PC-9 (cell line): ENCODE results near the gene IGFBP4. TPM values are rescaled to one million over a fixed set of nuclear protein-coding genes. Genes with fewer than 3 reads are reported as not detected.

Experiments used
- BruUV-seq: library from RNA; stranded (reverse); fragments of 400-500 nt; replicated peaks from 2 replicates; lab custom pipeline; 2021; lab: Mats Ljungman, UMichigan
- CTCF ChIA-PET: fragments of 300-600 bp; sonication (Branson Sonifier 250); formaldehyde crosslinking; loops from one replicate; lab custom pipeline; 2022; ENCODE audit warnings: antibody characterized with exemption; lab: Charles Lee
- POLR2A ChIA-PET: fragments of 300-600 bp; sonication (Branson Sonifier 250); formaldehyde crosslinking; loops from one replicate; lab custom pipeline; 2022; ENCODE audit warnings: antibody characterized with exemption; ENCODE audit not compliant: unreplicated experiment; lab: Charles Lee
- DNase-seq, 2 experiments: peaks; one replicate each; pipeline versions ENCODE4 v3.0.0 to v3.0.0-alpha.2; 2015 to 2022; ENCODE audit warnings: mixed read lengths in 1 of 2
- H2AFZ ChIP-seq: fragments of 200-600 bp; sonication (generic); 2 replicates; pipeline ENCODE4 v1.8.1; 2017; ENCODE audit warnings: antibody characterized with exemption
- H3F3A ChIP-seq: fragments of 200-600 bp; sonication (generic); 2 replicates; pipeline ENCODE4 v1.8.1; 2017; ENCODE audit warnings: antibody characterized with exemption, mild to moderate bottlenecking, low read depth; ENCODE audit not compliant: insufficient read depth
- H3K27ac ChIP-seq: fragments of 200-600 bp; sonication (generic); 2 replicates; pipeline ENCODE4 v1.6.1; 2016; ENCODE audit warnings: mixed run types
- H3K27me3 ChIP-seq: fragments of 200-600 bp; sonication (generic); 2 replicates; pipeline ENCODE4 v1.6.1; 2016; ENCODE audit warnings: low read depth, mixed run types; ENCODE audit not compliant: insufficient read depth
- H3K36me3 ChIP-seq: fragments of 200-600 bp; sonication (generic); 2 replicates; pipeline ENCODE4 v1.6.1; 2016; ENCODE audit warnings: low read depth, mixed run types
- H3K4me1 ChIP-seq: fragments of 200-600 bp; sonication (generic); replicated peaks from 2 replicates; pipeline ENCODE4 v1.6.1; 2016; ENCODE audit warnings: mixed run types; ENCODE audit not compliant: insufficient read depth
- H3K4me2 ChIP-seq: fragments of 200-600 bp; sonication (generic); 2 replicates; pipeline ENCODE4 v1.6.1; 2017; ENCODE audit warnings: mixed run types
- H3K4me3 ChIP-seq: fragments of 200-600 bp; sonication (generic); 2 replicates; pipeline ENCODE4 v1.6.1; 2016; ENCODE audit warnings: mixed run types
- H3K79me2 ChIP-seq: fragments of 200-600 bp; sonication (generic); 2 replicates; pipeline ENCODE4 v1.6.1; 2017; ENCODE audit warnings: low read depth, mixed run types
- H3K9me2 ChIP-seq: fragments of 200-600 bp; sonication (generic); 2 replicates; pipeline ENCODE4 v1.8.1; 2017; ENCODE audit warnings: mild to moderate bottlenecking; ENCODE audit not compliant: insufficient read depth
- H3K9me3 ChIP-seq: fragments of 200-600 bp; sonication (generic); 2 replicates; pipeline ENCODE4 v1.8.1; 2016; ENCODE audit warnings: low read depth; ENCODE audit not compliant: insufficient read depth
- H4K20me1 ChIP-seq: fragments of 200-600 bp; sonication (generic); 2 replicates; pipeline ENCODE4 v1.8.1; 2017; ENCODE audit not compliant: insufficient read depth
- CTCF ChIP-seq: fragments of 200-600 bp; sonication (generic); conservative IDR thresholded peaks from 2 replicates; pipeline ENCODE4 v1.6.1; 2017; ENCODE audit warnings: mixed run types, antibody characterized with exemption, mild to moderate bottlenecking, moderate library complexity
- EZH2 ChIP-seq: fragments of 200-600 bp; sonication (generic); IDR thresholded peaks from 2 replicates; pipeline ENCODE4 v1.8.0; 2017; ENCODE audit warnings: antibody characterized with exemption, low read depth
- intact Hi-C: fragments of 100-400 bp; cut with micrococcal nuclease; formaldehyde crosslinking; loops from one replicate; pipeline ENCODE4 v1.10.0; 2022; ENCODE audit not compliant: unreplicated experiment
- total RNA-seq: library from RNA; stranded (reverse); gene quantifications from 2 replicates; pipeline ENCODE4 v1.2.3, GENCODE V29; 2021

IGFBP4 gene
- total RNA-seq, 1 experiment from 2014 or later = 138 TPM

- ChIA-PET CTCF (no interaction called here), POLR2A (no interaction called here)
- Histone ChIP-seq H3K4me2 (no peak overlapping the region), H3K9me2 (no peaks in the 10 kb centered on the region), H3K4me3 (no peak overlapping the region), H3K79me2 (no peaks in the 10 kb centered on the region), H3K27ac (no peak overlapping the region), H3K36me3 (no peaks in the 10 kb centered on the region), H2AFZ (no peak overlapping the region), H3K4me1 (peaks cover 9% of the 10 kb centered on the region), H3K27me3 (no peaks in the 10 kb centered on the region), H4K20me1 (no peaks in the 10 kb centered on the region), H3K9me3 (no peaks in the 10 kb centered on the region), H3F3A (0 out of 2 replicates have a peak, but pooled peaks cover 3% of the 10 kb centered on the region)
- TF ChIP-seq CTCF (no peak), EZH2 (no peak)
- intact Hi-C loops = no loop called here
- no TSS peak for BruUV-seq
- no peak for DNase-seq
These were observed 15.7 kb downstream of the IGFBP4 start for GRCh38 chr17:40458851-40459482.

- no peak overlapping the region for H3K4me3 ChIP-seq
- H3K4me2 ChIP-seq = no peak overlapping the region
- H3K9me3 ChIP-seq = no peaks in the 10 kb centered on the region
- no peaks in the 10 kb centered on the region for H4K20me1 ChIP-seq
- ChIA-PET CTCF (interaction anchor here (0.6 kb wide), 1 partner anchor 45 kb away, joined by 4 read pairs; no protein-coding TSS in a partner anchor), POLR2A (no interaction called here)
- no peaks in the 10 kb centered on the region for H3K79me2 ChIP-seq
- H3K36me3 ChIP-seq = no peaks in the 10 kb centered on the region
- intact Hi-C loops = no loop called here
- DNase-seq = no peak
- H3K4me1 ChIP-seq = no peaks in the 10 kb centered on the region
- H2AFZ ChIP-seq = no peak overlapping the region
- no peaks in the 10 kb centered on the region for H3K27me3 ChIP-seq
- BruUV-seq = no TSS peak
- no peak overlapping the region for H3K27ac ChIP-seq
- no peaks in the 10 kb centered on the region for H3F3A ChIP-seq
- no peak for TF ChIP-seq CTCF
- no peak for TF ChIP-seq EZH2
- no peaks in the 10 kb centered on the region for H3K9me2 ChIP-seq
These were observed 16.7 kb downstream of the IGFBP4 start for GRCh38 chr17:40459636-40460603.

GRCh38 chr17:40460604-40460967 is 17.3 kb downstream of the IGFBP4 start:
- no TSS peak for BruUV-seq
- Histone ChIP-seq H3K4me2 (no peak overlapping the region), H3K9me3 (no peaks in the 10 kb centered on the region), H3K27ac (no peak overlapping the region), H3K27me3 (no peaks in the 10 kb centered on the region), H3K4me1 (no peaks in the 10 kb centered on the region), H3F3A (no peaks in the 10 kb centered on the region), H2AFZ (no peak overlapping the region), H3K9me2 (no peaks in the 10 kb centered on the region), H3K79me2 (no peaks in the 10 kb centered on the region), H4K20me1 (no peaks in the 10 kb centered on the region), H3K4me3 (no peak overlapping the region), H3K36me3 (no peaks in the 10 kb centered on the region)
- no peak for DNase-seq
- no peak for TF ChIP-seq CTCF
- TF ChIP-seq EZH2 = no peak
- intact Hi-C loops = no loop called here
- CTCF ChIA-PET = interaction anchor here (0.6 kb wide), 1 partner anchor 46 kb away, joined by 4 read pairs; no protein-coding TSS in a partner anchor
- POLR2A ChIA-PET = no interaction called here
